ENCODE measurements around the gene PHLDA1.

DNA sequence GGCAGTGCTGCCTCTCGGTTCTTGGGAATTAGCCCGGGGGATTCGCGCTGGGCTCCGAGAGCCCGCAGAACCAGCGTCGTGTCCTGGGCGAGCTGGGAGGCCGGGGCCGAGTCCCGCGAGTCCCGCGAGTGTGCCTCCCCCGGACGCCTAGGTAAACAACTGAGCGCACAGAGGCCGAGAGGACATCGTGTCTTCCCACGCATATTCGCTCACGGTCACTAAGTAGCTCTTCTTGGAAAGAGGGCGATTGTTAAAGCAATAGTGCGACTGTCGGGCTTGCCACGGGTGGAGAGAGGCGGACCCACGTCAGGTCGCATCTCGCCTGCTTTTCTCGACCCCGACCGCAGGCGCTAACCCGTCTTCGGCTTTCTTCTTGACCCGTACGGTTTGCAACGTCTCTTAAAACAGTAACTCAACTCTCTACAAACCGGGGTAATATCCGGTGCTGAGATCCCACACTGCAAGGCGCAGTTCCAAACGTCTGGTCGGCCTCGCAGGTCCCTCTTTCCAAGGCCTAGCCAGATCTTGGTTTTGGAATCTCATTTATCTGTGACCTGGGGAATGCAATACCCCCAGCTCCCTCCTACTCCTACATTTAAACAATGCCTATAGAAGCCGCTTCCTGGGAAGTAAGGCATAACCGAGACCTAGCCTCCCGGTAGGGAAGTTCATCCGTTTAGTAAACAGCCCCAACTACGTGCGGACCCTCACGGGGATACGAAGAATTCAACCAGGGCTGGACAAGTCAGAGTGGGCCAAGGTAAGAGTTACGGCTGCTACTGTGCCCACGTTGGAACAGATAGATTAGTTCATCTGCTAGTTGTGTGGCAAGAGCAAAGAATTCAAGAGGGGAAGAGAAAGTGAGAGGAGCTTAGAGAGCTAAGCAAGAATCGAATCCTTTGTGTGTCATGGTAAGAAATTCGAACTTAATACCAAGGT is 736 bp upstream of the PHLDA1 start:
- TF ChIP-seq, protein P1, sequence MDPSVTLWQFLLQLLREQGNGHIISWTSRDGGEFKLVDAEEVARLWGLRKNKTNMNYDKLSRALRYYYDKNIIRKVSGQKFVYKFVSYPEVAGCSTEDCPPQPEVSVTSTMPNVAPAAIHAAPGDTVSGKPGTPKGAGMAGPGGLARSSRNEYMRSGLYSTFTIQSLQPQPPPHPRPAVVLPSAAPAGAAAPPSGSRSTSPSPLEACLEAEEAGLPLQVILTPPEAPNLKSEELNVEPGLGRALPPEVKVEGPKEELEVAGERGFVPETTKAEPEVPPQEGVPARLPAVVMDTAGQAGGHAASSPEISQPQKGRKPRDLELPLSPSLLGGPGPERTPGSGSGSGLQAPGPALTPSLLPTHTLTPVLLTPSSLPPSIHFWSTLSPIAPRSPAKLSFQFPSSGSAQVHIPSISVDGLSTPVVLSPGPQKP (IDR thresholded peaks at IDR 0.05; ENCODE audit: low read depth, low read length): no peak
- TF ChIP-seq, protein P2, sequence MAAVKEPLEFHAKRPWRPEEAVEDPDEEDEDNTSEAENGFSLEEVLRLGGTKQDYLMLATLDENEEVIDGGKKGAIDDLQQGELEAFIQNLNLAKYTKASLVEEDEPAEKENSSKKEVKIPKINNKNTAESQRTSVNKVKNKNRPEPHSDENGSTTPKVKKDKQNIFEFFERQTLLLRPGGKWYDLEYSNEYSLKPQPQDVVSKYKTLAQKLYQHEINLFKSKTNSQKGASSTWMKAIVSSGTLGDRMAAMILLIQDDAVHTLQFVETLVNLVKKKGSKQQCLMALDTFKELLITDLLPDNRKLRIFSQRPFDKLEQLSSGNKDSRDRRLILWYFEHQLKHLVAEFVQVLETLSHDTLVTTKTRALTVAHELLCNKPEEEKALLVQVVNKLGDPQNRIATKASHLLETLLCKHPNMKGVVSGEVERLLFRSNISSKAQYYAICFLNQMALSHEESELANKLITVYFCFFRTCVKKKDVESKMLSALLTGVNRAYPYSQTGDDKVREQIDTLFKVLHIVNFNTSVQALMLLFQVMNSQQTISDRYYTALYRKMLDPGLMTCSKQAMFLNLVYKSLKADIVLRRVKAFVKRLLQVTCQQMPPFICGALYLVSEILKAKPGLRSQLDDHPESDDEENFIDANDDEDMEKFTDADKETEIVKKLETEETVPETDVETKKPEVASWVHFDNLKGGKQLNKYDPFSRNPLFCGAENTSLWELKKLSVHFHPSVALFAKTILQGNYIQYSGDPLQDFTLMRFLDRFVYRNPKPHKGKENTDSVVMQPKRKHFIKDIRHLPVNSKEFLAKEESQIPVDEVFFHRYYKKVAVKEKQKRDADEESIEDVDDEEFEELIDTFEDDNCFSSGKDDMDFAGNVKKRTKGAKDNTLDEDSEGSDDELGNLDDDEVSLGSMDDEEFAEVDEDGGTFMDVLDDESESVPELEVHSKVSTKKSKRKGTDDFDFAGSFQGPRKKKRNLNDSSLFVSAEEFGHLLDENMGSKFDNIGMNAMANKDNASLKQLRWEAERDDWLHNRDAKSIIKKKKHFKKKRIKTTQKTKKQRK (IDR thresholded peaks at IDR 0.05; ENCODE audit: low read depth, low read length): no peak
- TF ChIP-seq YBX1 (IDR thresholded peaks at IDR 0.05) (no peak), RCOR1 (conservative IDR thresholded peaks at IDR 0.05; ENCODE audit: low read depth, low read length) (no peak), POLR2A (IDR thresholded peaks at IDR 0.05; ENCODE audit: low read depth, low read length) (peak; percentile 39), BHLHE40 (IDR thresholded peaks at IDR 0.05; ENCODE audit: borderline replicate concordance in 1 of 2, low read depth in 2 of 2, low read length in 1 of 2) (no peak), BACH1 (IDR thresholded peaks at IDR 0.05; ENCODE audit: borderline replicate concordance) (0 out of 2 replicates have a peak, but pooled peaks have one; percentile 18)
- TF ChIP-seq, protein P3, sequence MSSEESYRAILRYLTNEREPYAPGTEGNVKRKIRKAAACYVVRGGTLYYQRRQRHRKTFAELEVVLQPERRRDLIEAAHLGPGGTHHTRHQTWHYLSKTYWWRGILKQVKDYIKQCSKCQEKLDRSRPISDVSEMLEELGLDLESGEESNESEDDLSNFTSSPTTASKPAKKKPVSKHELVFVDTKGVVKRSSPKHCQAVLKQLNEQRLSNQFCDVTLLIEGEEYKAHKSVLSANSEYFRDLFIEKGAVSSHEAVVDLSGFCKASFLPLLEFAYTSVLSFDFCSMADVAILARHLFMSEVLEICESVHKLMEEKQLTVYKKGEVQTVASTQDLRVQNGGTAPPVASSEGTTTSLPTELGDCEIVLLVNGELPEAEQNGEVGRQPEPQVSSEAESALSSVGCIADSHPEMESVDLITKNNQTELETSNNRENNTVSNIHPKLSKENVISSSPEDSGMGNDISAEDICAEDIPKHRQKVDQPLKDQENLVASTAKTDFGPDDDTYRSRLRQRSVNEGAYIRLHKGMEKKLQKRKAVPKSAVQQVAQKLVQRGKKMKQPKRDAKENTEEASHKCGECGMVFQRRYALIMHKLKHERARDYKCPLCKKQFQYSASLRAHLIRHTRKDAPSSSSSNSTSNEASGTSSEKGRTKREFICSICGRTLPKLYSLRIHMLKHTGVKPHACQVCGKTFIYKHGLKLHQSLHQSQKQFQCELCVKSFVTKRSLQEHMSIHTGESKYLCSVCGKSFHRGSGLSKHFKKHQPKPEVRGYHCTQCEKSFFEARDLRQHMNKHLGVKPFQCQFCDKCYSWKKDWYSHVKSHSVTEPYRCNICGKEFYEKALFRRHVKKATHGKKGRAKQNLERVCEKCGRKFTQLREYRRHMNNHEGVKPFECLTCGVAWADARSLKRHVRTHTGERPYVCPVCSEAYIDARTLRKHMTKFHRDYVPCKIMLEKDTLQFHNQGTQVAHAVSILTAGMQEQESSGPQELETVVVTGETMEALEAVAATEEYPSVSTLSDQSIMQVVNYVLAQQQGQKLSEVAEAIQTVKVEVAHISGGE (CRISPR knock-in tag; IDR thresholded peaks at IDR 0.05): no peak
- TF ChIP-seq, protein P4, sequence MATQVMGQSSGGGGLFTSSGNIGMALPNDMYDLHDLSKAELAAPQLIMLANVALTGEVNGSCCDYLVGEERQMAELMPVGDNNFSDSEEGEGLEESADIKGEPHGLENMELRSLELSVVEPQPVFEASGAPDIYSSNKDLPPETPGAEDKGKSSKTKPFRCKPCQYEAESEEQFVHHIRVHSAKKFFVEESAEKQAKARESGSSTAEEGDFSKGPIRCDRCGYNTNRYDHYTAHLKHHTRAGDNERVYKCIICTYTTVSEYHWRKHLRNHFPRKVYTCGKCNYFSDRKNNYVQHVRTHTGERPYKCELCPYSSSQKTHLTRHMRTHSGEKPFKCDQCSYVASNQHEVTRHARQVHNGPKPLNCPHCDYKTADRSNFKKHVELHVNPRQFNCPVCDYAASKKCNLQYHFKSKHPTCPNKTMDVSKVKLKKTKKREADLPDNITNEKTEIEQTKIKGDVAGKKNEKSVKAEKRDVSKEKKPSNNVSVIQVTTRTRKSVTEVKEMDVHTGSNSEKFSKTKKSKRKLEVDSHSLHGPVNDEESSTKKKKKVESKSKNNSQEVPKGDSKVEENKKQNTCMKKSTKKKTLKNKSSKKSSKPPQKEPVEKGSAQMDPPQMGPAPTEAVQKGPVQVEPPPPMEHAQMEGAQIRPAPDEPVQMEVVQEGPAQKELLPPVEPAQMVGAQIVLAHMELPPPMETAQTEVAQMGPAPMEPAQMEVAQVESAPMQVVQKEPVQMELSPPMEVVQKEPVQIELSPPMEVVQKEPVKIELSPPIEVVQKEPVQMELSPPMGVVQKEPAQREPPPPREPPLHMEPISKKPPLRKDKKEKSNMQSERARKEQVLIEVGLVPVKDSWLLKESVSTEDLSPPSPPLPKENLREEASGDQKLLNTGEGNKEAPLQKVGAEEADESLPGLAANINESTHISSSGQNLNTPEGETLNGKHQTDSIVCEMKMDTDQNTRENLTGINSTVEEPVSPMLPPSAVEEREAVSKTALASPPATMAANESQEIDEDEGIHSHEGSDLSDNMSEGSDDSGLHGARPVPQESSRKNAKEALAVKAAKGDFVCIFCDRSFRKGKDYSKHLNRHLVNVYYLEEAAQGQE (IDR thresholded peaks at IDR 0.05; ENCODE audit: low read depth, low read length): no peak
- TF ChIP-seq, protein P5, sequence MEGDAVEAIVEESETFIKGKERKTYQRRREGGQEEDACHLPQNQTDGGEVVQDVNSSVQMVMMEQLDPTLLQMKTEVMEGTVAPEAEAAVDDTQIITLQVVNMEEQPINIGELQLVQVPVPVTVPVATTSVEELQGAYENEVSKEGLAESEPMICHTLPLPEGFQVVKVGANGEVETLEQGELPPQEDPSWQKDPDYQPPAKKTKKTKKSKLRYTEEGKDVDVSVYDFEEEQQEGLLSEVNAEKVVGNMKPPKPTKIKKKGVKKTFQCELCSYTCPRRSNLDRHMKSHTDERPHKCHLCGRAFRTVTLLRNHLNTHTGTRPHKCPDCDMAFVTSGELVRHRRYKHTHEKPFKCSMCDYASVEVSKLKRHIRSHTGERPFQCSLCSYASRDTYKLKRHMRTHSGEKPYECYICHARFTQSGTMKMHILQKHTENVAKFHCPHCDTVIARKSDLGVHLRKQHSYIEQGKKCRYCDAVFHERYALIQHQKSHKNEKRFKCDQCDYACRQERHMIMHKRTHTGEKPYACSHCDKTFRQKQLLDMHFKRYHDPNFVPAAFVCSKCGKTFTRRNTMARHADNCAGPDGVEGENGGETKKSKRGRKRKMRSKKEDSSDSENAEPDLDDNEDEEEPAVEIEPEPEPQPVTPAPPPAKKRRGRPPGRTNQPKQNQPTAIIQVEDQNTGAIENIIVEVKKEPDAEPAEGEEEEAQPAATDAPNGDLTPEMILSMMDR (IDR thresholded peaks at IDR 0.05 in 2 of 3, conservative IDR thresholded peaks at IDR 0.05 in 1 of 3; ENCODE audit: control insufficient read depth in 2 of 3, extremely low read depth in 1 of 3, insufficient read depth in 1 of 3, low read depth in 3 of 3, low read length in 3 of 3): no peak
